ENCODE results near the gene PTPRN2.

- TF ChIP-seq POLR2A (IDR thresholded peaks at IDR 0.05) (no peak), EP300 (IDR thresholded peaks at IDR 0.05) (no peak)
- TF ChIP-seq, protein P1, sequence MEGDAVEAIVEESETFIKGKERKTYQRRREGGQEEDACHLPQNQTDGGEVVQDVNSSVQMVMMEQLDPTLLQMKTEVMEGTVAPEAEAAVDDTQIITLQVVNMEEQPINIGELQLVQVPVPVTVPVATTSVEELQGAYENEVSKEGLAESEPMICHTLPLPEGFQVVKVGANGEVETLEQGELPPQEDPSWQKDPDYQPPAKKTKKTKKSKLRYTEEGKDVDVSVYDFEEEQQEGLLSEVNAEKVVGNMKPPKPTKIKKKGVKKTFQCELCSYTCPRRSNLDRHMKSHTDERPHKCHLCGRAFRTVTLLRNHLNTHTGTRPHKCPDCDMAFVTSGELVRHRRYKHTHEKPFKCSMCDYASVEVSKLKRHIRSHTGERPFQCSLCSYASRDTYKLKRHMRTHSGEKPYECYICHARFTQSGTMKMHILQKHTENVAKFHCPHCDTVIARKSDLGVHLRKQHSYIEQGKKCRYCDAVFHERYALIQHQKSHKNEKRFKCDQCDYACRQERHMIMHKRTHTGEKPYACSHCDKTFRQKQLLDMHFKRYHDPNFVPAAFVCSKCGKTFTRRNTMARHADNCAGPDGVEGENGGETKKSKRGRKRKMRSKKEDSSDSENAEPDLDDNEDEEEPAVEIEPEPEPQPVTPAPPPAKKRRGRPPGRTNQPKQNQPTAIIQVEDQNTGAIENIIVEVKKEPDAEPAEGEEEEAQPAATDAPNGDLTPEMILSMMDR (IDR thresholded peaks at IDR 0.05) = no peak
Measured at GRCh38 chr7:158395349-158395748, 192.3 kb downstream of the PTPRN2 start.
